HG02678 (cell line): Measurements from ENCODE around the gene MTHFS.
"Not testable (repeated sequence)": the region's sequence is repeated elsewhere in the genome, so short reads cannot be mapped to it uniquely, and the experiment has no call there.

Experiments
- ATAC-seq: cut with Tn5 transposase; IDR thresholded peaks from one replicate; pipeline ENCODE4 v1.9.1; 2021; ENCODE audit warnings: mild to moderate bottlenecking, moderate library complexity; ENCODE audit not compliant: unreplicated experiment

MTHFS gene

GRCh38 chr15:79916502-79917132 lies 19.8 kb upstream of the MTHFS start:
- no peak for ATAC-seq

DNA sequence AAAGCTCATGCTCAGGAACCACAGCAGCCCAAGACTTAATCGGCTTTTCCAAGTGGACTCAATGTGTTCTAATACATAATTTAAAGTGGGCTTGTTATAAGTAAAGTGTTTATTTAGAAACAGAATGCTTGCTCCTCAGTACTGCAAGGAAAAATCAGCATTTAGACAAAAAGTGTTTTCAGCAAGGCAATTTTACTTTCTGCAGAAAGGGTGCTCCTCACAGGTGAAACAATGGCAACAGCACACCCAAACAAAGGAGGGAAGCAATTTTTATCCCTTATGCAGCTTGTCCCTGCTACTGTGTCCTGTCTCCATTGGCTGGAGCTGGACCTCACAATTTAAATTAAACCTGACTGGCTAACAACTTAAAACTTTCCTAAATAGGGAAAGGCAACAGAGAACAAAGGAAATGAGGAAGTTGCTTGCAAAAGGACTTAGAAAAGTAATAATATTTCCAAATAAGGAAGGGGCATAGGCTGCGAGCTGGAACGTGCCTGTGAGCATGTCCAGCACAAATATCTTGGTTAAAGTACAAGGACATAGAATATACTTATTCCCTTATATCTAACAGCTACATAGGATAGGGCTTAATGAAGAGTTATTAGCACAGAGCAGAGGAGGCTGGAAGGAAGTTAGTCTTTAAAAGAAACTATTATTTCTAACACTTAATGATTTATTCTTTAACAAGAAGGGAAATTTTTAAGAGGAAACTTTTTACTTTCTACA lies 19.1 kb upstream of the MTHFS start:
- not testable (repeated sequence) for ATAC-seq

DNA sequence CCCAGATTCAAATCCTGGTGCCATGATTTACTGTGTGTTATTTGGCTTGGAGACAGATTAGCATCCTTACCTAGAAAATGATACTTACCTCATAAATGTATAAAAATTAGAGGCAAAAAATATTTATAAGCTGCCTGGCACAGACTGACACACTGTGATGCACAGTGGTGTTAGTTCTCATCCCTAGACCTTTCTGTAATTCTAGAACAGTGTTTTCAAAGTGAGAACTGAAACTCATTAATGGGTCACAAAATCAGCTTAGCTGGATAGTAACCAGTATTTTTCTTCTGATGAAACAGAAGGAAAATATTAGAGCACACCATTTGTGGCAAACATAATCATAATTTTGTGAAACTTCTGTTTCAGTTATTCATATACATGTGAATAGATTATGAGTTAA lies 17.9 kb upstream of the MTHFS start:
- ATAC-seq = no peak

DNA sequence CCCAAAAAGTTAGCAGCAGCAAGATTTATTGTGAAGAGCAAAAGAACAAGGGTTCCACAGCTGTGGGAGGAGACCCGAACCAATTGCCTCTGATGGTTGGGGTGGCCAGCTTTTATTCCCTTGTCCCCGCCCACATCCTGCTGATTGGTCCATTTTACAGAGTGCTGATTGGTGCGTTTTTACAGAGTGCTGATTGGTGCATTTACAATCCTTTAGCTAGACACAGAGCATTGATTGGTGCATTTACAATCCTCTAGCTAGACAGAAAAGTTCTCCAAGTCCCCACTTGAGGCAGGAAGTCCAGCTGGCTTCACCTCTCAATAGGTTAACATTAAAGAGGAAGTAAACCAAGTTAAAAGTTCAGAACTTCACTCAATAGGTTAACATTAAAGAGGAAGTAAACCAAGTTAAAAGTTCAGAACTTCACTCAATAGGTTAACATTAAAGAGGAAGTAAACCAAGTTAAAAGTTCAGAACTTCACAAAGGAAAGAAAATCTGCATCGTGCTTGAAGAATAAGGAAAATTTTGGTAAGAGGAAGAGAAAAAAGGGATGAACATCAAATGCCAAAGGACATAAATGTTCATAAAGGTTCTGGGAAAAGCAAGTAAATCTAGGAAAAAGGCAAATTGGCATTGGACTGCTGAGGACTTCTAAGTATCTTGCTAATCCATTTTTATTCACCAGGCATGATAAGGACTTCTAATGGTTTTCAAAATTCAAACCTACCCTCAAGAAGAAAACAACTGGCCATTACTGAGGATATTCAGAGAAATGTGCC lies 12.9 kb upstream of the MTHFS start:
- ATAC-seq = peak; percentile 56

DNA sequence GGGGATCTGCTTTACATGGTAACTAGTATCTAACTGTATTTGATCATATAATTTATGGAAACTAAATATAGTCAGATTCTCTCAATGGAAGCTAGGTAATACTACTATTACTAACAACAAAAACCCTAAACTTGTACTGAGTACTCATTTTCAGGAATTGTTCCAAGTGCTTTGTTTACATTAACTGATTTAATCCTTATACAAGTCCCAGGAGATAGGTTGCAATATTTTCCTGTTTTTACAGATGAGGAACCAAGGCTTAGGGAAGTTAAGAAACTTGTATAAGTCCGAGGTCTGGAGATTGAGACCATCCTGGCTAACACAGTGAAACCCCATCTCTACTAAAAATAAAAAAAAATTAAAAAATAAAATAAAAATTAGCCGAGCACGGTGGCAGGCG lies 7.5 kb upstream of the MTHFS start:
- ATAC-seq = no peak

- no peak for ATAC-seq
Observed at GRCh38 chr15:79903626-79904025, 6.8 kb upstream of the MTHFS start.

DNA sequence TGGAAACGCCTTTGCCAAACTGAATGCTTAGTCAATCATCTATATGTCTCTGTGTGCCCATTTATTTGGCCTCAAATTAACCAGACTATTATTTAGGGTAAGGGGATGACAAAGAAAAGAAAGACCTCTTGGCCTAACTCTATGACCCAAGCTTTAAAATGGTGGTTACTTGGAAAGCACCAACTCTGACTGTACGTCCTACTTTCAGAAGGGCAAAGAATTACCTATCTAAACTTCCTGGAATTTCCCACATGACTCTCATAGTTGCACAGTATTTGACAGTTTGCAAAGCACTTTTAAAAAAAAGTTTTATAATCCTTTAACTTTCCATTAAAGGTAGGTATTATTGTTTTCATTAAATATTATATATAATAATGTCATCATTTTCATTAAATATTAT lies 6.3 kb upstream of the MTHFS start:
- no peak for ATAC-seq

GRCh38 chr15:79901958-79902357 lies 5.1 kb upstream of the MTHFS start:
- peak; percentile 53 for ATAC-seq

- ATAC-seq = not testable (repeated sequence)
Observed at GRCh38 chr15:79900818-79901378, 4.1 kb upstream of the MTHFS start.

DNA sequence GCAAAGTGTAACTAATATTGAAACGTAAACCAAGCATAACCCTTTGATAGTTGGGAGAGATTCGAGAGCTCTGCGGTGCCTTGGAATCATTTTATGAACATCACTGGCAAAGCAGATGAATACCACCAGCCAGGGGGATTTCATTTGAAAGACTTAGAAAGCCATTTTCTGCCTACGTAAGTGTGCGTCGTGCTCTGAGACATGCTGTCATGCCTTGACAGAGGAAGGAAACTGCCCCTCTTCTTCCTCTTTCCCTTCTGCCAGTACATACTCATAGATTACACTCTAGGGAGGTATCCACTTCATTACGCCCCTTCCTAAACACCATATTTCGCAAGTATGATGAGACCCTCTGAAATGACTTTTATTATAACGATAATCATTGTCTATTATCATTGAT lies 3.3 kb upstream of the MTHFS start:
- ATAC-seq = no peak

- ATAC-seq = not testable (repeated sequence)
Observed at GRCh38 chr15:79898786-79899185, 2.0 kb upstream of the MTHFS start.

DNA sequence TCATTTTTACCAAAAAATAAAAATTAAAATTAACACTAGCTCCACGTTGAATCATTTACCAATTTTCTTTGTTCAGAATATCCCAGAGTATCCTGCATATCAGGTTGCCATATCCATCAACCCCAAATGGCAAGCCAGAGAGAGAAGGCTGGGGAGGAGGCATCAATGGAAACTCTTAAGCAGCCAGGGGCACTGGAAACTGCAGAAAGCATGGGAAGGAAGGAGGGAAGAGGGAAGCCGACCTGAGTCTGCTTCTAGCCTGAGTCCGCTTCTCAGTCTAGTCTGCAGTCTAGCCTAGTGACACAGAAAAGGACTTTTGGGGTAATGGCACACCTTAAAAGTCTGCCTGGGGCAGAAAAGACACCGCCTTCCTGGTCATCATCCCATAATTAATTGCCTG lies 1.6 kb upstream of the MTHFS start:
- no peak for ATAC-seq

GRCh38 chr15:79897701-79898113 lies 893 bp upstream of the MTHFS start:
- ATAC-seq = no peak

DNA sequence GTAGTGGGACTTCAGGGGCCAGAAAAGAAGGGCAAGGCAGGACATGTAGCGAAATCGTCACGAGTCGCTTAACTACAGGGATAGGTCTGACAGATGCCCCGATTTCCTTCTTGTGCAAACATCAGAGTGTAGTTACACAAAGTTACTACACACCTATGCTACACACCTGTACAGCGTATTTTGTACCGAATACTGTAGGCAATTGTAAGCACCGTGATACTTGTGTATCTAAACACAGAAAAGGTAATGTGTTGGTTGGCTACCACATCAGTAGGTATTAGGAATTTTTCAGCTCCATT lies 515 bp upstream of the MTHFS start:
- ATAC-seq = peak; percentile 6

GRCh38 chr15:79896131-79896633 lies 632 bp downstream of the MTHFS start:
- no peak for ATAC-seq

GRCh38 chr15:79887054-79887930 lies 9.5 kb downstream of the MTHFS start:
- no peak for ATAC-seq

DNA sequence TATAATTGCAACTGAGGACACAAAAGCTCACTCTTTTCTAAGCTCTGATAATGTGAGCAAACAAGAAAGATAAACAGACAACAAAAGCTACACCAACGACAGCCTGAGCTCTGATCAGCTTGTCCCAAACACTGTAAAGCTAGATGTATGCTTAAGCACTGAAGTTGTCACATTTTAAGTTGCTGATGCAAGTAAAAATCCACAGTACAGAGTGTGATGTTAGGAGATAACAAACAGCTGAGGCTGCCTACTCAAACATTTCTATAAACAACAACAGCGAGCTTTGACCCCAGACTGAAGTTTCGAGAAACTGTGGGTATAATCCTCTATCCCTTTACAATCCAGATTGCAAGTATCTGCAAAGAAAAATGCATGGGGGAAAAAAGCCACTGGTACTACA lies 10.7 kb downstream of the MTHFS start:
- ATAC-seq = no peak

- ATAC-seq = no peak
Observed at GRCh38 chr15:79884204-79884596, 12.6 kb downstream of the MTHFS start.

- ATAC-seq = no peak
Observed at GRCh38 chr15:79883579-79884203, 13.1 kb downstream of the MTHFS start.

GRCh38 chr15:79881668-79882067 lies 15.1 kb downstream of the MTHFS start:
- no peak for ATAC-seq
